H9 (cell line): Measurements from ENCODE around the gene IGF2R. TPM values are rescaled to one million over a fixed set of nuclear protein-coding genes. Genes with fewer than 3 reads are reported as not detected.

Experiments used
- DNase-seq: peaks from one replicate; pipeline ENCODE4 v3.0.0-alpha.2; 2017
- H2AFZ ChIP-seq: one replicate; pipeline ENCODE4 v1.6.1; 2013; ENCODE audit warnings: mild to moderate bottlenecking, low read length, control low read depth, moderate library complexity
- H2AK5ac ChIP-seq: 2 replicates; pipeline ENCODE4 v1.6.1; 2013; ENCODE audit warnings: low read length, control low read depth, mixed read lengths; ENCODE audit not compliant: insufficient read length
- H2BK120ac ChIP-seq: one replicate; pipeline ENCODE4 v1.6.1; 2013; ENCODE audit warnings: low read depth, mild to moderate bottlenecking, low read length, control low read depth, inconsistent platforms; ENCODE audit not compliant: poor library complexity, severe bottlenecking
- H2BK12ac ChIP-seq: 2 replicates; pipeline ENCODE4 v1.6.1; 2013; ENCODE audit warnings: low read length, control low read depth, mixed read lengths, low read depth; ENCODE audit not compliant: insufficient read length
- H2BK15ac ChIP-seq: 2 replicates; pipeline ENCODE4 v1.6.1; 2013; ENCODE audit warnings: low read depth, low read length, control low read depth
- H2BK20ac ChIP-seq: one replicate; pipeline ENCODE4 v1.6.1; 2013; ENCODE audit warnings: low read depth, mild to moderate bottlenecking, low read length, control low read depth, inconsistent platforms; ENCODE audit not compliant: poor library complexity, severe bottlenecking
- H2BK5ac ChIP-seq: 2 replicates; pipeline ENCODE4 v1.6.1; 2013; ENCODE audit warnings: low read length, control low read depth, mixed read lengths; ENCODE audit not compliant: insufficient read length
- H3K14ac ChIP-seq: 2 replicates; pipeline ENCODE4 v1.6.1; 2013; ENCODE audit warnings: low read length, control low read depth; ENCODE audit not compliant: insufficient read depth
- H3K18ac ChIP-seq: 2 replicates; pipeline ENCODE4 v1.6.1; 2013; ENCODE audit warnings: low read depth, mild to moderate bottlenecking, mixed read lengths, low read length, control low read depth; ENCODE audit not compliant: insufficient read length
- H3K23ac ChIP-seq: 2 replicates; pipeline ENCODE4 v1.6.1; 2013; ENCODE audit warnings: low read length, control low read depth, mixed read lengths, low read depth; ENCODE audit not compliant: insufficient read length
- H3K23me2 ChIP-seq: 2 replicates; pipeline ENCODE4 v1.6.1; 2013; ENCODE audit warnings: low read depth, mild to moderate bottlenecking, mixed read lengths, low read length, control low read depth; ENCODE audit not compliant: insufficient read length, poor library complexity, severe bottlenecking
- H3K27ac ChIP-seq: 2 replicates; pipeline ENCODE4 v1.5.1; 2013; ENCODE audit warnings: low read length, control low read depth, mixed read lengths, low read depth; ENCODE audit not compliant: insufficient read length
- H3K27me3 ChIP-seq: 2 replicates; pipeline ENCODE4 v1.6.1; 2013; ENCODE audit warnings: low read length, control low read depth, inconsistent platforms; ENCODE audit not compliant: insufficient read depth
- H3K4ac ChIP-seq: 2 replicates; pipeline ENCODE4 v1.6.1; 2013; ENCODE audit warnings: low read depth, mild to moderate bottlenecking, control low read depth, inconsistent platforms, low read length, moderate library complexity
- H3K4me1 ChIP-seq: 2 replicates; pipeline ENCODE4 v1.6.1; 2013; ENCODE audit warnings: low read length, control low read depth, inconsistent platforms; ENCODE audit not compliant: insufficient read depth
- H3K4me2 ChIP-seq: 2 replicates; pipeline ENCODE4 v1.6.1; 2013; ENCODE audit warnings: low read length, control low read depth, mixed read lengths; ENCODE audit not compliant: insufficient read length, insufficient read depth
- H3K56ac ChIP-seq: 2 replicates; pipeline ENCODE4 v1.6.1; 2013; ENCODE audit warnings: low read depth, mild to moderate bottlenecking, mixed read lengths, low read length, control low read depth; ENCODE audit not compliant: insufficient read length
- H3K79me1 ChIP-seq: 2 replicates; pipeline ENCODE4 v1.6.1; 2013; ENCODE audit warnings: low read depth, mild to moderate bottlenecking, moderate library complexity, low read length, control low read depth, inconsistent platforms; ENCODE audit not compliant: insufficient read depth, poor library complexity, severe bottlenecking
- H3K79me2 ChIP-seq: 2 replicates; pipeline ENCODE4 v1.6.1; 2013; ENCODE audit warnings: low read length, control low read depth, inconsistent platforms; ENCODE audit not compliant: insufficient read depth
- H3K9ac ChIP-seq: 2 replicates; pipeline ENCODE4 v1.6.1; 2013; ENCODE audit warnings: low read length, control low read depth, mixed read lengths; ENCODE audit not compliant: insufficient read length; ENCODE audit errors: extremely low read depth
- H3K9me3 ChIP-seq: one replicate; pipeline ENCODE4 v1.6.1; 2013; ENCODE audit warnings: low read depth, low read length, inconsistent platforms; ENCODE audit not compliant: control insufficient read depth
- H3T11ph ChIP-seq: one replicate; pipeline ENCODE4 v1.6.1; 2013; ENCODE audit warnings: mild to moderate bottlenecking, low read length, control low read depth, inconsistent platforms
- H4K20me1 ChIP-seq: one replicate; pipeline ENCODE4 v1.6.1; 2013; ENCODE audit not compliant: control insufficient read depth, insufficient read length, insufficient read depth
- H4K5ac ChIP-seq: 2 replicates; pipeline ENCODE4 v1.6.1; 2013; ENCODE audit warnings: low read depth, mild to moderate bottlenecking, mixed read lengths, low read length, control low read depth; ENCODE audit not compliant: insufficient read length
- H4K8ac ChIP-seq: replicated peaks from 2 replicates; pipeline ENCODE4 v1.6.1; 2013; ENCODE audit warnings: low read length, control low read depth, mixed read lengths, low read depth; ENCODE audit not compliant: insufficient read length
- H4K91ac ChIP-seq: 2 replicates; pipeline ENCODE4 v1.6.1; 2013; ENCODE audit warnings: low read depth, mild to moderate bottlenecking, moderate library complexity, mixed read lengths, low read length, control low read depth; ENCODE audit not compliant: insufficient read length
- H3K27ac Mint-ChIP-seq, 3 experiments: 2 replicates in 2 of 3; 3 replicates in 1 of 3; pipeline ENCODE4 v1.8.0; 2020 to 2021; ENCODE audit warnings: mixed read lengths in 3 of 3, mild to moderate bottlenecking in 1 of 3, moderate library complexity in 1 of 3
- H3K27me3 Mint-ChIP-seq: 2 replicates; pipeline ENCODE4 v1.8.0; 2021; ENCODE audit warnings: low read depth, mild to moderate bottlenecking, moderate library complexity, mixed read lengths
- H3K36me3 Mint-ChIP-seq, 3 experiments: 2 replicates in 2 of 3; 3 replicates in 1 of 3; pipeline ENCODE4 v1.8.0; 2020 to 2021; ENCODE audit warnings: low read depth in 3 of 3, mixed read lengths in 3 of 3; ENCODE audit not compliant: insufficient read depth in 1 of 3
- H3K4me1 Mint-ChIP-seq, 2 experiments: 2 replicates each; pipeline ENCODE4 v1.8.0; 2020; ENCODE audit warnings: mixed read lengths in 2 of 2
- H3K4me3 Mint-ChIP-seq, 2 experiments: 2 replicates in 1 of 2; 3 replicates in 1 of 2; pipeline ENCODE4 v1.8.0; 2020 to 2021; ENCODE audit warnings: mild to moderate bottlenecking in 2 of 2, mixed read lengths in 2 of 2, moderate library complexity in 1 of 2
- H3K9me3 Mint-ChIP-seq, 2 experiments: 2 replicates in 1 of 2; 3 replicates in 1 of 2; pipeline ENCODE4 v1.8.0; 2020; ENCODE audit warnings: mild to moderate bottlenecking in 2 of 2, mixed read lengths in 2 of 2, moderate library complexity in 1 of 2
- CTCF ChIP-seq: fragments of 200-600 bp; sonication (generic); conservative IDR thresholded peaks from 3 replicates; pipeline ENCODE4 v1.8.0; 2021; ENCODE audit warnings: antibody characterized with exemption, mild to moderate bottlenecking
- WGBS: extraction: QIAGEN DNeasy Blood & Tissue Kit; methylation state at CpG from one replicate; pipeline ENCODE4 v1.1.7; 2013; ENCODE audit warnings: missing lambda C conversion rate, low lambda C conversion rate, mixed read lengths; ENCODE audit not compliant: insufficient read length; ENCODE audit errors: extremely low coverage; 5-methylcytosine and 5-hydroxymethylcytosine counted together
- total RNA-seq: library from RNA; stranded (reverse); gene quantifications from 2 replicates; pipeline ENCODE4 v1.2.1, GENCODE V29; 2021

The IGF2R gene
- total RNA-seq, 1 experiment from 2014 or later = 66.7 TPM

- Histone ChIP-seq H3K14ac (no peak overlapping the region), H2BK12ac (no peak overlapping the region), H2BK15ac (no peak overlapping the region), H2AFZ (no peak overlapping the region), H3K79me2 (no peaks in the 10 kb centered on the region), H3K27ac (no peak overlapping the region), H4K91ac (no peak overlapping the region), H2BK20ac (no peak overlapping the region), H4K5ac (no peak overlapping the region), H3K79me1 (no peaks in the 10 kb centered on the region), H3K4me1 (no peaks in the 10 kb centered on the region), H3K23ac (no peak overlapping the region), H2BK120ac (no peak overlapping the region), H3K18ac (no peak overlapping the region), H3K9ac (no peak overlapping the region), H2BK5ac (no peak overlapping the region), H3K27me3 (no peaks in the 10 kb centered on the region), H3K56ac (no peak overlapping the region), H3K23me2 (no peaks in the 10 kb centered on the region), H4K8ac (no peak overlapping the region), H2AK5ac (no peak overlapping the region), H4K20me1 (no peaks in the 10 kb centered on the region), H3K4me2 (no peak overlapping the region), H3K9me3 (no peaks in the 10 kb centered on the region), H3T11ph (no peak overlapping the region), H3K4ac (no peak overlapping the region)
- Mint-ChIP-seq H3K4me3 (no peak overlapping the region), H3K27ac (peak overlapping the region in 1 of 3 experiments; percentile 34; a peak in 1 of 7 replicates), H3K27me3 (no peaks in the 10 kb centered on the region), H3K36me3 (peaks cover 41 to 67% (median 43%) of the 10 kb centered on the region in 3 experiments; a peak in 6 of 7 replicates), H3K4me1 (no peaks in the 10 kb centered on the region), H3K9me3 (no peaks in the 10 kb centered on the region)
- peak; percentile 66 for DNase-seq
- peak; percentile 70 for TF ChIP-seq CTCF
- WGBS = no CpG with 5 or more reads among the region's 14 CpGs
Measured at GRCh38 chr6:160102956-160103824, 134.3 kb downstream of the IGF2R start.
